ENCODE results near the gene IL17A.

IL17A gene

DNA sequence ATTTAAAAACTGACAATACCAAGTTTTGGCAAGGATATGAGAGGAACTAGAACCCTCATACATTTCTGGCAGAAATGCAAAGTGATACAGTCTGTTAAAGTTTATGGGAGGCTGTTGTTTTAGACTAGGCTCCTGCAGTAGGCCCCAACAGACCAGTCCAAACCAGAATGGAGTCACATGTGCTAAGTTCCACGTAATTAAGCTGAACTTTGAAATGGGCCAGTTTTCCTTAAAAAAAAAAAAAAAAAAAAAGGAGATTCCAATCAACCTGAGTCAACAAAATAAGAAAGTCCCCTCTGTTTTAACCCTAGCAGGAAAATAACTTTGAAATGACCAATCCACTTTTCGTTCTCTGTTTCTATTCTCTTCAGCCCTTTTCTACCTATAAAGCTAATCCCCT, 31.6 kb downstream of the IL17A start:
- no peak for DNase-seq

GRCh38 chr6:52221302-52221701, 35.1 kb downstream of the IL17A start:
- DNase-seq = peak; percentile 71

GRCh38 chr6:52227495-52227894, 41.3 kb downstream of the IL17A start:
- peak; percentile 87 for DNase-seq

- DNase-seq = no peak
These were observed 44.5 kb downstream of the IL17A start for GRCh38 chr6:52230685-52231084.

GRCh38 chr6:52231406-52232127, 45.4 kb downstream of the IL17A start:
- peak; percentile 60 for DNase-seq

- no peak for DNase-seq
These were observed 46.8 kb downstream of the IL17A start for GRCh38 chr6:52233005-52233404.

DNA sequence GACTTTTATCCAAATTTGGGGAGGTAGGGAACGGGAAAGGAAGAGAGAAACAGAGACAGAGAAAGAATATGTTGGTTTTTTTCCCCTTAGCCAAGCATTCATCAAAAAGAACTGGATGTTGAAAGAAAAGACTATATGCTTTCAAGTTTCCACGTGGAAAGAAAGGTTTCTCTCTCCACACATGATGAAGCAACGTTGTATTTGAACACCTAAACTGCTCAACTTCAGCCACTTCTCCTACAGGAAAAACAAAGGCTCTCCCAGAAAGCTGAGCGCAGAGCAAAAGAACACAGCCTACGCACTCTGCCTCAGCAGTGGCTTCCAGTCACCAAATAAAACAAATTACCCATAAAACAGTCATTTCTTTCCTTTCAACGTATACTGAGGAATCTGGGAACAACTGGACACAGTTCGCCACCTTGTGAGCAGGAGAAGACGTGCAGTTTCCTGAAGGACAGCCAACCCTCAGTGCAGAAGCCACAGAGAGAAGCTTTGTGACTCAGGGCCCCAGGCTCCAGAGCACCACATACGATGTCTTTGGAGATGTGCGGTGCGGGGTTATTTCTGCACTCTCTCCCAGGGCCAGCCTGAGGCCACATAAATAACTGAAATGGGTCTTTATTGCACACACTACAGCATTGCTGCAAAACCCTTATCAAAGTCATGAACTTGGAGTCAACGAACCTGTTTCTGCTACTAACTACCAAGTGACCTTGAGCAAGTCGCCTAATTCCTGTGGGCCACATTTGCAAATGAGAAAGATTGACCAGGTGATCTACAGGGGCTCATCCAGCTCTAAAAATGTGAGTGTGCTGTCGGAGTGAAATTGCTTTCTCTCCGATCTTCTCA, 48.0 kb downstream of the IL17A start:
- peak; percentile 66 for DNase-seq
